AG10803 (cell line): Measurements from ENCODE around the gene SLC25A13.

Experiments used
- DNase-seq: peaks from one replicate; pipeline ENCODE4 v3.0.0; 2010; ENCODE audit warnings: low read depth
- H3K4me3 ChIP-seq: 2 replicates; pipeline ENCODE4 v1.5.1; 2011; ENCODE audit warnings: mild to moderate bottlenecking, low read length, control low read depth
- CTCF ChIP-seq: conservative IDR thresholded peaks from 2 replicates; pipeline ENCODE4 v1.5.1; 2011; ENCODE audit warnings: mild to moderate bottlenecking, low read length, control low read depth, inconsistent platforms

Gene SLC25A13

GRCh38 chr7:96322373-96322695 lies 436 bp upstream of the SLC25A13 start:
- TF ChIP-seq CTCF: no peak
- peak overlapping the region; percentile 80 for H3K4me3 ChIP-seq
- DNase-seq: no peak

GRCh38 chr7:96321031-96321657 lies 754 bp downstream of the SLC25A13 start:
- TF ChIP-seq CTCF: no peak
- peak; percentile 65 for DNase-seq
- H3K4me3 ChIP-seq: peak overlapping the region; percentile 80

- TF ChIP-seq CTCF: no peak
- no peak overlapping the region for H3K4me3 ChIP-seq
- no peak for DNase-seq
Measured at GRCh38 chr7:96320442-96320841, 1.5 kb downstream of the SLC25A13 start.

- no peak for TF ChIP-seq CTCF
- DNase-seq: no peak
- H3K4me3 ChIP-seq: no peak overlapping the region
Measured at GRCh38 chr7:96319439-96319838, 2.5 kb downstream of the SLC25A13 start.

GRCh38 chr7:96316949-96317348 lies 4.9 kb downstream of the SLC25A13 start:
- no peak for DNase-seq
- no peak overlapping the region for H3K4me3 ChIP-seq
- no peak for TF ChIP-seq CTCF

GRCh38 chr7:96315125-96315512 lies 6.8 kb downstream of the SLC25A13 start:
- TF ChIP-seq CTCF: no peak
- no peak overlapping the region for H3K4me3 ChIP-seq
- no peak for DNase-seq

- no peak overlapping the region for H3K4me3 ChIP-seq
- no peak for TF ChIP-seq CTCF
- no peak for DNase-seq
Measured at GRCh38 chr7:96314402-96315124, 7.3 kb downstream of the SLC25A13 start.
